RPMI8226 (cell line): ENCODE measurements around the gene ANKRD30BL.
"Not testable (repeated sequence)": the region's sequence is repeated elsewhere in the genome, so short reads cannot be mapped to it uniquely, and the experiment has no call there.

Experiments used
- DNase-seq: peaks from one replicate; pipeline ENCODE4 v3.0.0-alpha.2; 2015

Gene ANKRD30BL

DNA sequence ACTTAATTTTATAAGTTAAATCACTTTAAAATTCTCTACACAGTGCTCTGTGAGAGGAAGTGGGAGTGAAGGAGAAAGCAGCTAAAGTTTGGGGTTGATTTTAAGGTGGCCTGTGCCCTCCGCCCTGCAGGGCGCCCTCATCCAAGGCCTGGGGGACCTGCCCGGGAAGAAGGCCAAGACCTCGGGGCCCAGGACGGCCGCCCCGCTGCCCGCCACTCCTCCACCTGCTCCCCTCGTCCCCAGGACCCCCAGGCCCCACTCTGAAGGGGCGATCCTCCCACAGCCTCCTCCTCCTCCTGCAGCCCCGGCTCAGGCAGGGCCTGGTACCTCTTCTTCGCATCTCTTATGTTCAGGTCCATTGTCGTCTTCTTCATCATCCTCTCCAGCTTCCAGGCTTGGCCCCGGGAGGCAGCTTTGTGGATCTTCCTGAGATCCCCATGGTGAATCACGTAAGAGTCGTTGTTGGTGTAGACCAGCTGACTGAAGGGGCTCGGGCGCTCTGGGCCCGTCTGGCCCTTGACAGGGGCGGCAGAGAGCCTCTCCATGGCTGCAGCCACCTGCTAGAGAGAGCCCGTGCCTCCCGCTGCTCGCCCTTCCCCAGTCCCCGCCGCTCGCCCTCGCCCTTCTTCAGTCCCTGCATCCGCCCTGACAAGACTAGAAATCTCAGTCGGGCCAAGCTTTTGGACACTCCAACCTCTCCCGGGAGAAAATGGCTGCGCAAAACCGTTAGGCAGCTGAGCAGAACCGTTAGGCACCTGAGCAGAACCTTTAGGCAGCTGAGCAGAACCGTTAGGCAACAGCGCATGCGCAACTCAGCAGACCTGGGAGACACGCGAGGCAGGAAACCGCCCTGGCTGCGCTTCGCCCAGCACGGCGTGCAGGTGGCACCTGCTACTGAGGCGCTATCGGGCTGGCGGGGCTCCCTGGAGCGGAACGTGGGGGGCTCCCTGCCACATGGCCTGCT is at the start of gene ANKRD30BL:
ANKRD30BL (minus strand) TSS at position 792 of the 964 bp plus-strand sequence; CDS start at position 545, 247 bp downstream.
- DNase-seq, result not testable (repeated sequence)

GRCh38 chr2:132202866-132203265 is 41.1 kb upstream of the ANKRD30BL start:
- not testable (repeated sequence) for DNase-seq

DNA sequence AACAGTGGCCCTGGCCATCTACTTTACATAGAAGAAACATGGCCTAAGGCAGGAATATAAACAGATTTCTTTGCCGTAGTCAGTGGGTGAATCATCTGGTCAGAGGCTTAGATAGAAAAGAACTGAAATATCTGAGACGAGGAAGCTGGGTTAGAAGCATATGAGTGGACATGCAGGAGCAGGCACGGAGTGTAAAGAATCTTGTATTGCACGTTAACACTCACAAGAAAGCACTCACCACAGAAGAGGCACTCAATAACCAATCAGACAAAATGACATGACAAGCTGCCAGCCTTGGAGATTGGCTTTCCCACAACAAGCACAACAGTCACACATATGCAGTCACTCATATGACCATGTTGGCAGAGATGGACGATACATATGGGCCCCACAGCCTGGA is 31.1 kb upstream of the ANKRD30BL start:
- DNase-seq, result not testable (repeated sequence)

- not testable (repeated sequence) for DNase-seq
Observed at GRCh38 chr2:132167100-132167499, 5.3 kb upstream of the ANKRD30BL start.

DNA sequence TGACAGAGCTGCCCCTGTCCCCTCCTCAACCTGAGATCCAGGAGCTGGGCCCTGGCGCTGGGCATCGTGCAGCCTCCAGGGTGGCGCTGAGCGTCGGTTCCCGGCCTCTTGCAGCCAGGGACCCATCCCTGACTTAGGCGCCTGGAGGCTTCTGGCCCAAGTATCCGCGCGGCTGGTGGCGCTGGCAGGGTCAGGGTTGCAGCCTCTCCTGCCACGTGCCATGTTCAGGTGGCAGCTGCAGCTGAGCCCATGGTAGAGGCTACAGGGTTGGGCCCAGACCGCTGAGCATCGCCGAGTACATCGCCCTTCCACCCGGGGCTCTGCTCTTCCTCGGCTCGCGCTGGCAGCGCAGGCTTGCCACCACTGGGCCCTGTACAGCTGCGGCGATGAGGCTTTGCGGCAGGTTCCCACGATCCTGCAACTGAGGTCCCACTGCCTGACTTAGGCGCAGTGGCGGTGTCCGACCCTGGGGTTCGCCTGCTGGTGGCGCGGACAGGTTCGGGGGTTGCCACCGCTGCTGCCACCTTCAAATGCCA is 441 bp upstream of the ANKRD30BL start:
- DNase-seq, result not testable (repeated sequence)

GRCh38 chr2:132146774-132147173 is 15.0 kb downstream of the ANKRD30BL start:
- DNase-seq, result peak; percentile 27
